ENCODE measurements around the gene ITGB5. TPM values are rescaled to one million over a fixed set of nuclear protein-coding genes. Genes with fewer than 3 reads are reported as not detected.

ITGB5 gene
- total RNA-seq, 1 donor from 2014 or later, result 141 TPM

- DNase-seq (ENCODE audit: low read depth) (no peak), FAIRE-seq (peak; percentile 79)
- Histone ChIP-seq H3K27me3 (ENCODE audit: control insufficient read depth, insufficient read depth, low read length) (peaks cover 5% of the 10 kb centered on the region), H3K36me3 (ENCODE audit: control insufficient read depth, insufficient read depth, low read length) (no peaks in the 10 kb centered on the region), H3K4me3 (ENCODE audit: low read depth, low read length) (no peak overlapping the region)
- TF ChIP-seq CTCF (IDR thresholded peaks at IDR 0.05; ENCODE audit: insufficient read depth, low read length, severe bottlenecking), result no peak
Observed at GRCh38 chr3:124918524-124918923, 31.4 kb upstream of the ITGB5 start.

- no peak for TF ChIP-seq CTCF (IDR thresholded peaks at IDR 0.05; ENCODE audit: insufficient read depth, low read length, severe bottlenecking)
- DNase-seq (ENCODE audit: low read depth), result no peak
- FAIRE-seq, result no peak
- no peak overlapping the region for H3K4me3 ChIP-seq (ENCODE audit: low read depth, low read length)
- H3K36me3 ChIP-seq (ENCODE audit: control insufficient read depth, insufficient read depth, low read length), result no peaks in the 10 kb centered on the region
- peaks cover 5% of the 10 kb centered on the region for H3K27me3 ChIP-seq (ENCODE audit: control insufficient read depth, insufficient read depth, low read length)
Observed at GRCh38 chr3:124916837-124917409, 29.8 kb upstream of the ITGB5 start.

- DNase-seq (ENCODE audit: low read depth) (no peak), FAIRE-seq (peak; percentile 76)
- TF ChIP-seq CTCF (IDR thresholded peaks at IDR 0.05; ENCODE audit: insufficient read depth, low read length, severe bottlenecking), result no peak
Observed at GRCh38 chr3:124915254-124915653, 28.1 kb upstream of the ITGB5 start.

GRCh38 chr3:124907957-124908356, 20.8 kb upstream of the ITGB5 start:
- no peak for FAIRE-seq
- TF ChIP-seq CTCF (IDR thresholded peaks at IDR 0.05; ENCODE audit: insufficient read depth, low read length, severe bottlenecking), result no peak
- Histone ChIP-seq H3K27me3 (ENCODE audit: control insufficient read depth, insufficient read depth, low read length) (no peaks in the 10 kb centered on the region), H3K36me3 (ENCODE audit: control insufficient read depth, insufficient read depth, low read length) (no peaks in the 10 kb centered on the region), H3K4me3 (ENCODE audit: low read depth, low read length) (no peak overlapping the region)
- DNase-seq (ENCODE audit: low read depth), result no peak

More at GRCh38 chr3:124915254-124915653, 28.1 kb upstream of the ITGB5 start:
- peaks cover 3% of the 10 kb centered on the region for H3K27me3 ChIP-seq (ENCODE audit: control insufficient read depth, insufficient read depth, low read length)
- no peaks in the 10 kb centered on the region for H3K36me3 ChIP-seq (ENCODE audit: control insufficient read depth, insufficient read depth, low read length)
- no peak overlapping the region for H3K4me3 ChIP-seq (ENCODE audit: low read depth, low read length)

GRCh38 chr3:124904835-124905492, 17.8 kb upstream of the ITGB5 start:
- FAIRE-seq (no peak), DNase-seq (ENCODE audit: low read depth) (no peak)
- Histone ChIP-seq H3K36me3 (ENCODE audit: control insufficient read depth, insufficient read depth, low read length) (no peaks in the 10 kb centered on the region), H3K27me3 (ENCODE audit: control insufficient read depth, insufficient read depth, low read length) (no peaks in the 10 kb centered on the region), H3K4me3 (ENCODE audit: low read depth, low read length) (no peak overlapping the region)
- no peak for TF ChIP-seq CTCF (IDR thresholded peaks at IDR 0.05; ENCODE audit: insufficient read depth, low read length, severe bottlenecking)

All from bronchial epithelial cell (primary cell).